Stimulated activated CD4-positive, alpha-beta T cell treated with anti-CD3 and anti-CD28 coated beads, Interleukin-4, amount 100 ng/mL, for 24 hours (primary cell): ENCODE measurements around the gene RAET1L.
"Not testable (repeated sequence)": the region's sequence is repeated elsewhere in the genome, so short reads cannot be mapped to it uniquely, and the experiment has no call there.

Source experiments
- DNase-seq: peaks from one replicate; pipeline ENCODE4 v3.0.0-alpha.2; 2020

RAET1L gene, protein sequence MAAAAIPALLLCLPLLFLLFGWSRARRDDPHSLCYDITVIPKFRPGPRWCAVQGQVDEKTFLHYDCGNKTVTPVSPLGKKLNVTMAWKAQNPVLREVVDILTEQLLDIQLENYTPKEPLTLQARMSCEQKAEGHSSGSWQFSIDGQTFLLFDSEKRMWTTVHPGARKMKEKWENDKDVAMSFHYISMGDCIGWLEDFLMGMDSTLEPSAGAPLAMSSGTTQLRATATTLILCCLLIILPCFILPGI

DNA sequence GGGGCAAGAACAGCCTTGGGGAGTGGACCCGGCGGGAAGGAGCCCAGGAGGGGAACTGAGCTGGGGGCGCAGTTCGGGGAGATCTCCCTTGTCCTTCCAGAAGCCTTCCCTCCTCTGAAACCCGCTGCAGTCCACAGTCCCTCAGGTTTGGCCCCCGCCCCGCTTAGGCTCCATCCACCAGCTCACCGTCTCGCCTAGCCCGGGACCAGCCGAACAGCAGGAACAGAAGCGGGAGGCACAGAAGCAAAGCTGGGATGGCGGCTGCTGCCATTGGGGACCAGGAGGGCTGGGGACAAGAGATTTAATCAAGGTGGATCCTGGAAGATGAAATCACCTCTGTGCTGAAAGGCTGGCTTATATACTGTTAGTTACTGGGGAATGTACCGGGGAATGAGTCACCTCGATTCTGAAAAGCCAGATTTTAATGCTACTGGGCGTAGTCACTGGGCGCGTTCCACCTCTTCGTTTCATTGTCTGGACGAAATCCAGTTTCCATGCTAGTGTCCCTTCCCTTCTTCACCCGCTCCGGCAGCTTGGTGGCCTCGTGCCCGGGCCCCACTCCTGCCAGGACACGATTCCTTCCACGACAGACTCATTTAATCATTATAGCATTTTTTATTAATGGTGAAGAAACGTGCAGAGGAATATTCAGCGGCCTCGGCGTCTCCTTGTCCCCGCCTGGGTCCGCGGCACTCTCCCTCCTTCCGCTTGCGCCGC, at the start of gene RAET1L:
Gene RAET1L (minus strand): TSS at position 332 of the 717 bp plus-strand sequence. CDS start 61 bp downstream, at position 271.
- peak; percentile 53 for DNase-seq

DNA sequence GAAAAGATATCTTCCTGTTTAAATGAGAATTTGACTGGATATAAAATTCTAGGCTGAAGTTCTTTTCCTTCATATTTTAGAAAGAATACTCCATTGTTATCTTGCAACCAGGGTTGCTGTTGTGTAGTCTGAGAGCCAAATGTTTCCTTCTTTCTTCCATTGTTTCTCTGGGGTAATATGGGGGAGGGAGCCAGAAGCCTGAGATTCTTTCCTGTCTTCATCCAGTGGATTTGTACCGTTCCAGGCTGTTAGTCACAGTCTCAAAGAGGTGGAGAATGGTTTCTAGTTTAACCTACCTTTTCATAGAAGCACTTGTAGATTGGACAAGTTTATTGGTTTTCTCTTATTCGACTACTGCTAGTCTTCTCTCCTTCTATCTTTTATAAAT, 49.7 kb upstream of the RAET1L start:
- DNase-seq: no peak

DNA sequence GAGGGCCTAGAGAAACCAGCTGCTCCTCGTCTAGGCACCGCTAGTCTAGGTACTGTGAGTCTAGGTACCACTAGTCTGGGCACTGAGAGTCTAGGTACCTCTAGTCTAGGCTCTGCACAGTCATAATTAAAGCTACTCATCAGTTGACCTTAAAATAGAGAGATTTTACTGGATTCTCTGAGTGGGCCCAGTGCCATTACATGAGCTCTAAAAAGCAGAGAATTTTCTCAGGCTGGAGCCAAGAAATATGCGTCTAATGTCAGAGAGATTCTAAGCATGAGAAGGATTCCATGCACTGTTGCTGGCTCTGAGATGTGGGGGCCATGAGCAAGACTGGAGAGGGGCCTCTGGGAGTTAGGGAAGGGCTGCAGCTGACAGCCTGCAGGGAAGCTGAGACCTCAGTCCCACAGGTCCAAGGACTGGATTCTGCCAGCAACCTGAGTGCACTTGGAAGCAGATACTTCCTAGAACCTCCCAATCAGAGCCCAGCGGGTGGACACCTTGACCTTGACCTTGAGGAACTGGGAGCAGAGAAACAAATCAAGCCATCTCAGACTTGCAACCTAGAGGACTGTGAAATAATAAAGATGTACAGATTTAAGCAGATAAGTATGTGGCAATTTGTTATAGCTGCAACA, 49.2 kb upstream of the RAET1L start:
- not testable (repeated sequence) for DNase-seq

DNA sequence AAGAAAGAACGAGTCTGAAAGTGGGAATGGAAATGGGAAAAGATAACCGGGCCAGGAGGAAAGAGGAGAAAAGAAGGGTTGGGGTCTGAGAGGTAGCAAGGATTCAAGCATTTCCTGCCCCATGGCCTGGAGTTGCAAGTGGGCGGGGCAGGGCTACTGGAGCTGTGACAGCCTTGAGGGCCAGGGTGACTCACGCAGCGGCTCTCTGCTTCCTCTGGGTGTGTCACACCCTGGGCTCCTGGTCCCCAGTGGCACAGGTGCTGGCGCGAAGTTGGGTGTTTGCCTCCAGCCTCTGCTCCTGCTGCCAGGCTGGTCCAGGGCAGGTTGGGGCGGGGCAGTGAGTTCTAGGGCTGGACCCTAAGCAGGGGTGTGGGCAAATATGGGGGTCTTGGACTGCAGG, 46.9 kb upstream of the RAET1L start:
- DNase-seq: peak; percentile 39

DNA sequence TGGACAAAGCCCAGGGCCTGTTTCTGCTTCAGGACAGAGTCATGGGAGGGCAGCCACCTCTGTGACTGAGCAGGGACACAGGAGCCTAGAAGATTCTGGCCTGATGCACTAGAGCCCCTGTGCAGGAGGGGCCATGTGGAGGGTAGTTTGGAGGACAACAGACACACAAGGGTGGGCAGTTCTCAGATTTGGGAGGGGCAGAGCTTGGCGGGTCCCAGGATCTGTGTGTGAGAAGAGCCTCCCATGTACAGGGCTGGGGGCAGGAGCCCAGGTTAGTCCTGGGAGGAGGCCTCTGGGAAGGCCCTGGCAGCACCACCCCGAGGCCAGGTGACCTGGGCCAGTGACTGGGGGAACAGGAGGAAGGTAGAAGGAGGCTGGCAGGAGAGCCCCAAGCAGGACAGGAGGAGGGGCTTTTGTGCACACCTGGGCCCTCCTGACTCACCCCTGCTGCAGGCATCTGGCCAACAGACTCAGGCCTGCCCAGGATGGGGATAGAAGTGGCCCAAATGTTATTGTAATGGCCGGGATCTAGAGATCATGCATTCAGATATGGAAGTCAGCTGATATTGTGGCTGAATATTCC, 45.0 kb upstream of the RAET1L start:
- DNase-seq: no peak

DNA sequence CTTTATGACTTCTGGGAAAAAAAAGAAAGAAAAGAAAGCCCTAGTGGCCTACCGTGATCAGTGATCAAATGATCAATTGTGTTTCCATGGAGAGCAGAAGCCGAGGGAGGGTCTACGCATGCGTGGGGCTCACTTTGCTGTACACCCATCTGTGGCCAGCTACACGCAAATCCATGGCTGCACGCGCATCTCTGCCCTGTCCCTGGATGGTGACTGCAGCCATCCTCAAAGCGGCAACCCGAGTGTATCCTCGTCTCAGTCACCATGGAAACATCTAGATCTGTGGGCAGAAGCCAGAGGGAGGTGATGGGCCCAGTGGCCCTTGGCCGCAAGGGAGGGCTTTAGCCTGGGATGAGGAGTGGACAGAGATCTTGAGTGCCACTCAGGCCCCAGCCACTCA, 44.4 kb upstream of the RAET1L start:
- no peak for DNase-seq

DNA sequence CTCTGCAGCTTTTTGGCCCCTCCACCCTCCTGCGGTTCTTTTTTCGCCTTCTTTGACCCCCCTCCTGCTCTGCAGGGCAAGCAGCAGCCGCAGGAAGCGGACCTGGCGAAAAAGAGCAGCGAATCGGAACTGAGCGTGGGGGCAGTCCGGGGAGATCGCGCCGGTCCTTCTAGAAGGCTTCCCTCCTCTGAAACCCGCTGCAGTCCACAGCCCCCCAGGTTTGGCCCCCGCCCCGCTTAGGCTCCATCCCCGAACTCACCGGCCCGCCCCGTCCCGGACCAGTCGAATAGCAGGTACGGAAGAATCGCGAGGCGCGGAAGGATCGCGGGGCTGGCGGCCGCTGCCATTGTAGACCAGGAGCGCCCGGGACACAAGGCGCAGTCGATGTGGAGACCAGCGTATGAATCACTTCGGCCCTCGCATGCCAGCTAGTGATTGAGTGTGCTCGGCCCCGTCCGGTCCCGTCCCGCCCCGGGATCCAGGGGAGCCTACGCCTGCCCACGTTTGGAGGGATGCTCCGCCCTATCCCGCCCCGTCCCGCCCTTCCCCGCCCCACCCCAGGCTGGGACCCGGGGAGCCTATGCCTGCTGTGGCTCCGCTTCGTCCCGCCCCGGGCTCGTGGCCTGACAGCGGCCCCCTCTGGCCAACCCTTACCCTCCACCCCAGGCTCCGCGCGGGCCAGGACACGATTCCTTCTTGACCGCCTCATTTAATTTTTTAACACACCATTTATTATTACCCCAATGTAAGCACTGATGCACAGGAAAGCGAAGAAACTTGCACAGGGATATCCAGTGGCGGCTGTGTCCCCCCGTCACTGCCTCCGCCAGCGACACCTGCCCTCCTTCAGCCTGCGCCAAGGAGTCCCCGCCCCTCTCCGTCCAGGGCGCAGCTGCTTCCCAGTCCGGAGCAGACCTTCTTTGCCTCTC, 43.7 kb upstream of the RAET1L start, which contains the start of gene ULBP3:
Gene ULBP3 (minus strand): TSS at position 402 of the 929 bp plus-strand sequence. CDS start 55 bp downstream, at position 347.
- DNase-seq: peak; percentile 72

DNA sequence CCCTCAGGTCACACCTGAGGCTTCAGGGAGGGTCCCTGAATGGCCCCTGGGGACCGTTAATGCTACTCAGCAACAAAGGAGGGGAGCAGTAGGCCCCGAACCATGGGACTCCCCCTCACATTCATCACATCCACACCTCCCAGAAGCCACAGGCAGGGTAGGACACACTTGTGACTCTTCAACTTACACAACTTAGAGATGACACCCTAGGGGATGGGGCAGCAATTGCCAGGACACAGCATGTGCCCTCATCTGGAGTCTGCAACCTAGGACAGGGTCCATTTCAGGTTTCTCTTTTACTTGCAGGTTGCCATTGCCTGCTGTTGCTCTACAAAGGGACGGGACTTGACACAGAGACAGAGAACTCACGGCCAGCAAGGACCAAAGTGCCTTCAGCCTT, 42.8 kb upstream of the RAET1L start:
- DNase-seq: no peak

DNA sequence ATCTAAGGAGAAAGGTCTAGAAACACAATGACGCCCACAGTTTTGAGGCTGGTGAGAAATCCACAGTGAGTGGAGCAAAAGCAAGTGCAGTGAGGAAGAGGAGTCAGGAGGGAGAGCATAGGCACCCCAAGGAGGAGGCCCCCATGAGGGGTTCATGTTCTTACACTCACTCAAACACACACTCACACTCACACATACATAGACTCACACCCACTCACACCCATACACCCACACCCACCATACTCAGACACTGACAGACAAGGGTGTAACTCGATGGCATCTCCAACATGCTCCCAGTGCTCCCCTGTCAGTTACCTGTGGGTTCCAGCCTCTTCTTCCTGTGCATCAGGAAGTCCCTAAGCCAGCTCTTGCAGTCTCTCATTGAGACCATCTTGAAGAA, 39.8 kb upstream of the RAET1L start:
- DNase-seq: no peak

DNA sequence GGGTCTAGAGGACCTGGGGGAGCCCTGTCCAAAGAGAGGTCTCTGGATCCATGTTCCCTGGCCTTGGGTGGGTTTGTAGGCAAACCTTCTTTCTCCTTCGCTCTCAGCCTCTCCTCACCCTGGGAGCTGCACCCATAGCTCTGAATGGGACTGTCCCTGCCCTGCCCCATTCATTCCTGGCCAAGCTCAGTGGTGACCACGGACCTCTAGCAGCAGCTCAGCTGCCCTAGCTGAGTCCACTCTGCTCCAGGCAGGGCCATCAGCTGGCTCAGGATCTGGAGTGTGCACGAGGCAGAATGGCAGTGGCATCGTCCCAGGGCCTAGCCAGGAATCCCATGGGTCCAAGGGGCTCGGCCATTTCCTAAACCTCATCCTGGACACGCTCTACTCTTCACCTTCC, 38.3 kb upstream of the RAET1L start:
- no peak for DNase-seq

DNA sequence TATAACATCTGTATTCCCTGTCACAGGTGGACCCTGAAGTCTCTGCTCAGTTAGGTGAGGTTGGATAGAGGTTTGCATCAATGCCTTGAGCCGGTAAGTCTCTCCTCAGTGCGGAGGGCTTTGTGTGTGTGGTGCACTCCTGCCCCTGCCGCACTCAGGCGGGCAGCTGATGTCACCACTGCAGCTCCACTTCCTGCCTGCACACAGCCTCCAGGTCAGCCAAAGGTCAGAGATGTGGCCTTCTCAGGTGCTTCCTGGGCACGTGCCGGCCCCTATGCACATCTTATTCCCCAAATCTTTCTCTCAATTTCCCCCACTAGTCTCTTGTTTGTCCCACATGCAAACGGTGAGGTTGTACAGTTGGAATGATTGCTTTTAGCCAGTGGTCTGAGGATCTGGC, 34.6 kb upstream of the RAET1L start:
- DNase-seq: not testable (repeated sequence)

DNA sequence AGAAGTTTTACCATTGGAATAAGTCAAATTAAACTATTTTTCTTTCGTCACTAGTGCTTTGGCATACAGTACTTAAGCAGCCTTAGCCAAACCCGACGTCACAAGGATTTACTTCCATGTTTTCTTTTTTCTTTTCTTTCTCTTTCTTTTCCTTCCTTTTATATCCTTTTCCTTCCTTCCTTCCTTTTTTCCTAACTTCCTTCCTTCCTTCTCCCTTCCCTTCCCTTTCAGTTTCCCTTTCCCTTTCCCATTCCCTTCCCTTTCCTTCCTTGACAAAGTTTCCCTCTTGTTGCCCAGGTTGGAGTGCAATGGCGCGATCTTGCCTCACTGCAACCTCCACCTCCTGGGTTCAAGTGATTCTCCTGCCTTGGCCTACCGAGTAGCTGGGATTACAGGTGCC, 33.7 kb upstream of the RAET1L start:
- no peak for DNase-seq

DNA sequence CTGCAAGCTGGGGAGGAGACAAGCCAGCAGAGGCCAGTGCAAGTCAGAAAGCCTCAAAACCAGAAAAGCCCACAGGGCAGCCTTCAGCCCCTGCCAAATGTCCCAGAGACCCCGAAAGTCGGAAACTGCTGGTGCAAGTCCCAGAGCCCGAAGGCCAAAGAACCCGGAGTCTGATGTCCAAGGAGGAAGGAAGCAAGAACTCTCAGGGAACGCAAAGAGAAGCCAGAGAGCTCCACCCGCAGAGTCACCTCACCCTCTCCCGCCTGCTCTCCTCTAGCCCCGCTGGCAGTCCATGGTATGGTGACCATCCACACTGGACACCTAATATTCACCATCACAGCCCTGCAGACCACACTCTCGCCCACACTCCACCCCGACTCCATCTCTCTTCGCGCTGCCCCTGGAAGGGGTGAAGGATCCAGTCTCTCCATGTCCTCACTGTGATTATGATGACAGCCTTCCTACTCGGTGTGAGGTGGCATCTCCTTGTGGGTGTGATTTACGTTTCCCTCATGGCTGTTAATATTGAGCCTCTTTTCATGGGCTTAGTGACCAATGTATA, 33.0 kb upstream of the RAET1L start:
- DNase-seq: no peak

DNA sequence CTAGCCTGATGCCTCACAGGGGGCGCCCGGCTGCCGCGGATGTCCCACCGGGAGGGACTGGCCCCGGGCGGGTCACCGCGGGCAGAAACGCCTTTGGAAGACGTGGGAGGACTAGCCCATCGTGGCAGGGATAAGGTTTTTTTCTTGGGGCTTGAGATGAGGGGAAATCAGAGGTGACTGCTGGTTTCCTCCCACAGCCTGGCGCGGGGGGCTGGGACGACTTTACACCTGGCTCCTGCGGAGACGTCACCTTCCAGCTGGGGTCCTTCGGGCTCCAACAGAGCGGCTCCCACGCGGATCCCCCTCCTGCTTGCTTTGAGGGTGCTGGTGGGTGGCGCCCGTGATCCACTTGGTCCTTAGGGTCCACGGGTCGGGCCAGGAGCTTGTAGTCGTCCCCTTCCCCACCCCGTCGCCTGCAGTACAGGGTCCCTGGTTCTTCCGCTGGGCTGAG, 32.2 kb upstream of the RAET1L start:
- no peak for DNase-seq

DNA sequence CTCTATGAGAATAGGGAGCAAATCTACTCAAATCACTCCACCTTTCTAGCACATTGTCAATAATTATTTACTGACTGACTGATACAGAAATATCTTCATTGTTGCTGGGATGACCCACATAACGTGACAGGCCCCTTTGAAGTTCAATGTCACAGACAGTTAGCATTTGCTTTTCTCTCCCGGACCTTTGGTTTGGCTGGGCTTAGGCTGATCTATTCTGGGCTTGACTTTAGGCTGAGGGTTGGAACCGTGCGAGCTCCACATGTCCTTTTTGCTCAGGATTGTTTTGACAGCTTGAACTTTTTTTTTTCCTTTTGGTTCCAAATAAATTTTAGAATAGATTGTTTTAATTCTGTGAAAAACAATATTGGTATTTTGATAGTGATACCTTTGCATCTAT, 31.6 kb upstream of the RAET1L start:
- DNase-seq: no peak

DNA sequence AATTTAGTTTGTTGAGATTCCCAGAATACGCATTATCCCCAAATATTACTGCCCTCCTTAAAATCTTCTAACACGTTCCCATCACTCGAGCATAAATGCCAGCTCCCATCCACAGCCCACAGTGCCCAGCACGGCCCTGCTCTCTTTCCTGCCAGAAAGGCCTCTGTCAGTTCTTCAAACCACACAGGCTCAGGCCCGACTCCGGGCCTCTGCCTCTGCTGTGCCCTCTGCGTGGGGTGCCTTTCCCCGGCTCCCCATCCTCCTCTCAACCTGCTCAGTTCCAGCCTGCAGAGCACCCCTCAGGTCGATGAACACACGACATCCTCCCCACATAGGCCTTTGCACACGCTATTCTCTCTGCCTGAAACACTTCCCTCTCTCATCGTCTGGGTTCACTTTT, 30.8 kb upstream of the RAET1L start:
- DNase-seq: no peak

DNA sequence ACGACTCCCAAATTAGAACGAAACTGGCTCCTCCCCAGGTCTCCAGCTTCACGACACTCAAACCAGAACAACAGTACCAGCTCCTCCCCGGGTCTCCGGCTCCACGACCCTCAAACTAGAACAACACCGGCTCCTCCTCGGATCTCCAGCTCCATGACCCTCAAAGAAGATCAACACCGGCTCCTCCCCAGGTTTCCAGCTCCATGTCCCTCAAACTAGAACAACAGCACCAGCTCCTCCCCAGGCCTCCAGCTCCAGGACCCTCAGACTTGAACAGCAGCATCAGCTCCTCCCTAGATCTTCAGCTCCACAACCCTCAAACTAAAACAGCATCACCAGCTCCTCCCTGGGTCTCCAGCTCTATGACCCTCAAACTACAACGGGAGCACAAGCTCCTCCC, 29.8 kb upstream of the RAET1L start:
- DNase-seq: no peak

DNA sequence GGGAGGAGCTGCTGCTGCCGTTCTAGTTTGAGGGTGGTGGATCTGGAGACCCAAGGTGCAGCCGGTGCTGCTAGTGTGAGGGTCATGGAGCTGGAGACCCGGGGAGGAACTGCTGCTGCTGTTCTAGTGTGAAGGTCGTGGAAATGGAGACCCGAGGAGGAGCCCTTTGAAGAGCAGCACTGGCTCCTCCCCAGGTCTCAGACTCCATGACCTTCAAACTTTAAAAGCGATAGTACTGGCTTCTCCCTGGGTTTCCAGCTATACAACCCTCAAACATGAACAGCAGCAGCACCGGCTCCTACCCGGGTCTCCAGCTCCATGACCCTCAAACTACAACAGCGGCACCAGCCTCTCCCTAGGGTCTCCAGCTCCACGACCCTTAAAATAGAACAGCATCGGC, 28.1 kb upstream of the RAET1L start:
- DNase-seq: no peak

DNA sequence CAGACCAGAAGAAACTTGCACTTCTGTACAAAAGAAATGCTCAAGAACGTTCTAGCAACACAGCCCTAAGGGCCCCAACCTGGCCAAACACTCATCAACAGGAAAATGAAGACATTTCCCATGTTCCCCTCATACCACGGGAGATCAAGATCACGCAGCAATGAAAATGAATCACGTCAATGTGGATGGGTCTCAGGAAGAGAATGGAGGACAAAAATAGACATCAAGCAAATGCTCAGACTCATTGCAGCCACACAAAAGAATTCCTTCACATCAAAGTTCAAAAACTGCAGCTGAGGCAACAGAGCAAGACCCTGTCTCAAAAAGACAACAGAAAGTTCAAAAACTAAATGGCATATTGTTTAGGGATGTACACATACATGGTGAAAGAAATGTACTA, 25.5 kb upstream of the RAET1L start:
- no peak for DNase-seq

DNA sequence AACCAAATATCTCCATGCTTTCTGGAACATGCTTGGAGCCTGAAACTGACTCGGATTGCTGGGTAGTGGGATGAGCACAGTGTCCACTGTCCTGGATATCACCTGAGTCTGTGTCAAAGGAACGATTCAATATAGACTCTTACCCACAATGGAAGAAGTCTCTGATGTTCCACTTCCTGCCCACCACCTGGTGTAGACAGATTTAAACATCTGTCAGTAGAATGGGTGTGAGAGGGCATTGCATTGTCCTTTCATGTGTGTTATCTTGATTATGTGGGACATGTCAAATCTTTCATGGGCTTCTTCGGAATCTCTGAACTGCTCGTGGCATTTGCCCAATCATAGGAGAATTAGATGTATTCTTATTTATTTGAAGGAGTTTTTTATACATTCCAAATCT, 22.8 kb upstream of the RAET1L start:
- no peak for DNase-seq

DNA sequence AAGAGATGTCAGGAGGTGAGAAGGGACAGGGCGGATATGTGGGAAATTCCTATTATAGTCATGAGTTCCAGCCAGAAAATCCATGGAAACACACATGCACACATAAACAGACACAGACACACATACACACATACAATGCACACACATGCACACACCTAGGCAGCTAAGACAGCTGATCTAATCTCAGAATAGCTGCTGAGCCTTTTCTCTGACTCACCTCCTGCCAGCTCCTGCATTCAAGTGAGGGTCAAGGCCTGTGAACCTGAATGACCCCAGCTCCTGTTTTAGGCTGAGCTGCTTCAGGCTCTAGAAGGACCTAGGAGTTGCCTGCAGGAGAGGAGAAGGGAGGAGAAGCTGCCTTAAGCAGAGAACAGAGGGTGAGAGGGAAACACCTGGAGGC, 21.6 kb upstream of the RAET1L start:
- DNase-seq: no peak

DNA sequence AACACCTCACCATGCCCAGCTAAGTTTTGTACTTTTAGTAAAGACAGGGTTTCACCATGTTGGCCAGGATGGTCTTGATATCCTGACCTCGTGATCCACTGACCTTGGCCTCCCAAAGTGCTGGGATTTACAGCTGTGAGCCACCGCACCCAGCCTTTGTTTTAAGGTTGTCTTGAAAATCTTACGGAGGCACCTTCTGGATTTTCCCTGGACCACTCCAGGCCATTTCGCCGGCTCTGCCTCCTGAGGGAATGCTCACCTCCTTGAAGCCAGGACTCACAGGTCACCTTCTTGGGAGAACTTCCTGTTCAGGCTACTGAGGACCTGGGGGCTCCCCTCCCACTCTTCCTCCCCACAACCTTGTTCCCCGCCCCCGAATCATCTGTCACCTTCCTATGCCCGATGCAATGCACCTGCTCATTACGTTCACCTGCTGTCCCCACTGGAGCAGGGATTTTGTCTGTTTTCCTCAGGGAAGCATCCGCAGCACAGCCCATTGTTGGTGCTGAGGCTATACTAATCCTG, 19.4 kb upstream of the RAET1L start:
- DNase-seq: no peak
